HPDE6-E6E7 (cell line): ENCODE data around the gene KNDC1.

Experiments
- DNase-seq: peaks from one replicate; pipeline ENCODE4 v3.0.0; 2011; ENCODE audit warnings: missing footprints; ENCODE audit errors: extremely low spot score

Gene KNDC1

GRCh38 chr10:133241501-133242205, 81.6 kb downstream of the KNDC1 start:
- DNase-seq: no peak

DNA sequence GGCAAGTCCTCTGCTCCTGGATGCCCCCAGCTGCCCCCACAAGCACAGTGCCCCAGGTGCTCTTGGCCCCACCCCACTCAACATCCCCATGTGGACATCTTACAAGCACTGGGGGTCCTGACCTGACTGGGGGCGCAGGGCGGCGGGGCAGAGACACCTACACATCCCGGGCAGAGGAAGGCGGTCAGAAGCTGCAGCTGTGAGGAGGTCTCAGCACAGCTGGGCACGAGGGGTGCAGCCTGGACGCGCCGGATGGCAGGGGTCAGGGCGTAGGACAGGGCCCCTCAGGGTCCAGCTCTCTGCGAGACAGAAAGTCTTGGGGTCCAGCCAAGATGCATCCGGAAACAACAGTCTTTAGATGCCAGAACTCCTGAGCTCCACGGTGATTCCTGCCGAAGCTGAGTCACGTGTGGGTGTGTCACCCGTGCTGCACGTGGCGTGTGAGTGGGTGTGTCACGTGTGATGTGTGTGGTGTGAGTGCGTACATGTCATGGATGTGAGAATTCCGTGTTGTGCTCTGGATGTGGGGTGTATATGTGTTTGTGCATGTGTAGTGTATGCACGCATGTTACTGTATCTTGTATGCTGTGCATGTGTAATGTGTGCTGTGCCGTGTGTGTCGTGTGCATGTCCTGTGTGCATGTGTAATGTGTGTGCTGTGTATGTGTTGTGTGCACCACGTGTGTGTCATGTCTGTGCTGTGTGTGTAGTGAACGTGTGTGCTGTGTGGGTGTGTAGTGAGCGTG, 82.8 kb downstream of the KNDC1 start:
- no peak for DNase-seq

- DNase-seq: no peak
Measured at GRCh38 chr10:133243593-133243992, 83.6 kb downstream of the KNDC1 start.

GRCh38 chr10:133245439-133246235, 85.6 kb downstream of the KNDC1 start:
- peak; percentile 29 for DNase-seq

- DNase-seq: no peak
Measured at GRCh38 chr10:133246236-133246626, 86.2 kb downstream of the KNDC1 start.

DNA sequence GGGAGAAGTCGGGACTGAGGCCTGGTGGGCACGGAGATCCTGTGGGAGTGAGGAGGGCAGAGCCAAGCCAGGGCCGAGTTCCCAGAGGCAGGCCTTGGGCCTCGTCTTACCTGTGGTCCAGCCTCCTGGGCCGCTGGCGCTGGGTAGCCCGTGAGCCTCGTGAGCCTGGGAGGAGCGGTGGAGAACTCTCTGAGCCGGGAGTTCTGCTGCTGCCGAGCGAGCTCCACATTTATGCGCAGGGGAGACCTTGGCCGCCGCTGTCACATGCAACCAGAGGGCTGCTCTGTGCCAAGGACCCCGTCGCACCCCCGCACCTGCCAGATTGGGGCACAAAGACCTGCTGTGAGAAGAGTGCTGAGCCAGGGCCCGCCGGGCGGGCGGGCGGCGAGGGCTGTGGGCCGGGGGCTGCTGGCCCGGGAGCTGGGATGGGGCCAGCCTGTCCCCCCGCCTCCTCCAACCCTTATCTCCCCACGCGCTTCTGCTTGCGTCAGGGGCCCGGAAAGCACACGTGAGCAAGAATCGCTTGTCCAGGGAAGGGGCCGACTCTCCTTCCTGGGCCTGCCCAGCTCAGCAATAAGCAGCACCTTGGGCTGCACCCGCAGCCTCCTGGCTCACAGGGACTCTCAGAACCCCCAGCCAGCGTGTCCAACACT, 87.8 kb downstream of the KNDC1 start:
- no peak for DNase-seq

- DNase-seq: no peak
Measured at GRCh38 chr10:133248334-133248715, 88.3 kb downstream of the KNDC1 start.

DNA sequence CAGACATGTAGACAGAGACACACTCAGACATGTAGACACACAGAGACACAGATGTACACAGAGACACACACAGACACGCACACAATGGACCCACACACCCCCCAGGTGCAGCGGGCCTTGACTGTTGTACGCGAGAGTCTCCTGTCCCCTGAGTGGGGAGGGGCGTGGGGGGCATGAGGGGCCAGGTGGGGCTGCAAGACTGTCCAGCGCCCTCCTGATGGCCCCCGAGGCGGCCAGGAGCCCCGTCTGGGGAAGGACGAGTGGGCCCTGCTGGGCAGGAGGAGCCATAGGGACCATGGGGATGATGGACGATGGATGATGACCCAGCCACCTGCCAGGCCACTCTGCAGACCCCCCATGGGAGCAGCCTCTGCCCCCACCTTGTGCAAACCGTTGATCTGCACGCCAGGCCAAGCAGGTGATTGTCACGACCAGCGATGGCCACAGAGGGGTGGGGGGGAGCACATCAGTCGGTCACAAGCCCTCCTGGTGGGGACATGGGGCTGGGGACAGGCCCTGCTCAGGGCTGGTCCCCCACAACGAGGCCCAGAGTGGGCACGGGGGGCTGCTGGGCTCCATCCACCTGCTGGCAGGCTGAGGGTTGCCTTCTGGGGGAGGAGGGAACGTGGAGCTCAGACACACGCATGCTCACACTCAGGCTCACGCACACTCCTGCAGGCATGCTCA, 89.2 kb downstream of the KNDC1 start:
- DNase-seq: no peak

- no peak for DNase-seq
Measured at GRCh38 chr10:133249975-133250754, 90.1 kb downstream of the KNDC1 start.

- no peak for DNase-seq
Measured at GRCh38 chr10:133251388-133252222, 91.6 kb downstream of the KNDC1 start.

DNA sequence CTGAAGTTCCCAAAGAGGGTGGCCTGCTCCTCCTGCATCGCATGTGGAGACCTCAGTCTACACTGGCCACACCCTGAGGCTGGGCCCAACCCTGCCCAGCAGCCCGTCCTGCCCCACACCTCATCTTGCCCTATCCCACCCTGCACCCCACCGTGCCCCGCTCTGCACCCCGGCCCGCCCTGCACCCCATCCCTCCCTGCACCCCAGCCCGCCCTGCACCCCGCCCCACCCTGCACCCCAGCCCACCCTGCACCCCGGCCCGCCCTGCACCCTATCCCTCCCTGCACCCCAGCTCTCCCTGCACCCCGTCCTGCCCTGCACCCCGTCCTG, 92.2 kb downstream of the KNDC1 start:
- DNase-seq: no peak

GRCh38 chr10:133253361-133253955, 93.4 kb downstream of the KNDC1 start:
- no peak for DNase-seq

DNA sequence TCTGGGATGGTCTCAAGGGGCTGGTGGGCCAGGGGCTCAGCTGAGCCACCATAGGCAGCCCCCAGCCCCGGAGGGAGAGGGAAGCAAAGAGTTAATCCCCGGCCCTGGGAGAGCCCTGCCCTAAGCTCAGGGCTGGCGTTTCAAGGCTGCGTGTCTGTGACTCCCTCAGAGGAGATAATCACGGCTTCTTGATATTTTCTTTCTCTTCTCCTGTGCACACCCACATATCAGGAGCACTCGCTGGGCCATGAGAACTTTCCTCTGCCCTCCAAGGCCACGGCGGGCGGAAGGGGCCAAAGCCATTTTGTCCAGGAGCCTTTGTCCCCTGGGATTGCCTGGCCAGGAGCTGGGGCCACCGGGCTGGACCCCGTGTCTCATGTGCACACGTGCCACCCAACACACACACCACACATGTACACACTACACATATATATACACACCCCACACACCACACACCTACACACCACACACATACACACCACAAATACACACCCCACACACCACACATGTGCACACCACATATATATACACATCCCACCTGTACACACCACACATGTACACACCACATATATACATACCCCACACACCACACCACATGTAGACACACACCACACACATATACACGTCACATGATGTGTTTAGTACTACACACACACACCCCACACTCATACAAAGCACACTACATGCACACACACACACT, 94.6 kb downstream of the KNDC1 start:
- DNase-seq: no peak

- DNase-seq: no peak
Measured at GRCh38 chr10:133255323-133255722, 95.3 kb downstream of the KNDC1 start.

DNA sequence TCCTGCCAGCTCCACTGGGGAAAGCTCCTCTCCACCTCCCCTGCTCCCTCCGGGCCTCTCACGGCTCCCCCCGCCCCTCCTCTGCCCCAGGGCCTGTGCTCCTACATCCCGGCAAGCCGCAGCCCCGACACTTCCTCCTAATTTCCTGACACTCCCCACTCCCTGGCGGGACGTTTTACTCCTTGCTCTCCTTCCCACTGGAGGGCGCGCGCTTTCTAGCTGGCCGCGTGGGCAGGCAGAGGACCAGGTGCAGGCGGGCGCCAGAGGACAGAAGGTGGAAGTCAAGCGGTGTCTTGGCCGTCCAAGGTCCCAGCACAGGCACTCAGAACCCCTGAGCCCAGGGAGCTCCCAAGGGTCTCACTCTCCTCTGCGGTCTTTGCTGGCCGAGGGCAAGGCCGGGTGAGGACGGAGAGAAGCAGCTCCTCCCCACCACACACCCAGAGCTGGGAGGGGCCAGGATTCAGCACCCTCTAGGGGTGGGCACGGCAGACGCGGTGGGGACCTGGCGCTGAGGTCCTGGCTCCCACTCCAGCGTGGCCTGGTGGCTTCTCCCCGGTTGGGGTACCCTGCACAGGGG, 97.6 kb downstream of the KNDC1 start:
- DNase-seq: peak; percentile 53

- peak; percentile 51 for DNase-seq
Measured at GRCh38 chr10:133258066-133258817, 98.2 kb downstream of the KNDC1 start.

DNA sequence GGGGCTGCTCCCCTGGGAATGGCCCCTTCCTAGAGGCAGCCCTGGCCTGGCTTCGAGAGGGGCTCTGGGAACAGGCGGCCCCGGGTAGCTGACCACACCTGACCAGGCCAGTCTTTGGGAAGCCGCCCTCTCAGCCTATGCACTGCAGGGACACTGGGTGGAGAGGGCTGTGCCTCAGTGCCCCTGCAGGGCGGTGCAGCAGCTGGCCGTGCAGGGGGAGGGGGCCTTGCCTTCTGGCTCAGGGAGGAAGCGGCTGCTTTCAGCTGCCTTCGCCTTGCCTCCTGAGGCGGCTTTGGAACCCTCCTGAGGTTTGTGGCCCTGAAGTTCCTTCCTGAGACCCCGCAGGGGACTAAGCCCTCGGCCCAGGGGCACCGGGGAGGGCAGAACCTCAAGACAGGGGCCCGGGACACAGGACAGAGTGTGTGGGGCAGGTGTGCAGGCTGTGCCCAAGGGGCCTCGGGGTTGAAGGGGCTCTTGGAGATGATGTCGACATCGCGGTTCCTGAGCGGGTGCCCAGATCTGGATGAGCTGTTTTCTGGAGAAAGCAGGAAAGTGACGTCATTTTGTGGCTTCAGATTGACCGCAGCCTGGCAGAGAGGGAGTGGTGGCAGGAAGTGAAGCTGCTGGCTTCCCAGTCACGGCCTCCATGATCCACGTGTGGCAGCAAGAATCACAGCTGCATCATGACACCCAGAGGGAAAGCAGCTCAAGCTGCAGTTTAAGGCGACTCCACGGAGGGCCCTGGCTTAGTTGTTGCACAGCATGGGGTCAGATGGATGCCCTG, 99.0 kb downstream of the KNDC1 start:
- DNase-seq: peak; percentile 92
